ENCODE results near the gene VAPA. TPM values are rescaled to one million over a fixed set of nuclear protein-coding genes. Genes with fewer than 3 reads are reported as not detected.

Gene VAPA
- total RNA-seq, 1 experiment from 2014 or later, result 196 TPM

GRCh38 chr18:9946831-9947230 lies 33.0 kb downstream of the VAPA start:
- no peaks in the 10 kb centered on the region for H3K27me3 Mint-ChIP-seq (ENCODE audit: unreplicated experiment)
- no peak for DNase-seq
- H3K4me3 Mint-ChIP-seq (ENCODE audit: low read depth, unreplicated experiment), result no peak overlapping the region
- no peak overlapping the region for H3K27ac Mint-ChIP-seq (ENCODE audit: unreplicated experiment)
- H3K4me1 Mint-ChIP-seq (ENCODE audit: low read depth, unreplicated experiment), result peaks cover 25% of the 10 kb centered on the region
- intact Hi-C loops (cut with micrococcal nuclease; ENCODE audit: unreplicated experiment), result no loop called here
- TF ChIP-seq CTCF (IDR thresholded peaks at IDR 0.05; ENCODE audit: unreplicated experiment), result no peak
- peaks cover 47% of the 10 kb centered on the region for H3K36me3 Mint-ChIP-seq (ENCODE audit: insufficient read depth, unreplicated experiment)
- BruUV-seq (replicated peaks), result no TSS peak
- H3K9me3 Mint-ChIP-seq (ENCODE audit: low read depth, unreplicated experiment), result no peaks in the 10 kb centered on the region
- CTCF ChIA-PET, result no interaction called here

GRCh38 chr18:9947248-9947647 lies 33.4 kb downstream of the VAPA start:
- no peaks in the 10 kb centered on the region for H3K9me3 Mint-ChIP-seq (ENCODE audit: low read depth, unreplicated experiment)
- no peak overlapping the region for H3K4me3 Mint-ChIP-seq (ENCODE audit: low read depth, unreplicated experiment)
- no peak for TF ChIP-seq CTCF (IDR thresholded peaks at IDR 0.05; ENCODE audit: unreplicated experiment)
- intact Hi-C loops (cut with micrococcal nuclease; ENCODE audit: unreplicated experiment), result no loop called here
- no peak overlapping the region for H3K27ac Mint-ChIP-seq (ENCODE audit: unreplicated experiment)
- no peaks in the 10 kb centered on the region for H3K27me3 Mint-ChIP-seq (ENCODE audit: unreplicated experiment)
- no peak for DNase-seq
- peaks cover 23% of the 10 kb centered on the region for H3K4me1 Mint-ChIP-seq (ENCODE audit: low read depth, unreplicated experiment)
- CTCF ChIA-PET, result no interaction called here
- BruUV-seq (replicated peaks), result no TSS peak
- H3K36me3 Mint-ChIP-seq (ENCODE audit: insufficient read depth, unreplicated experiment), result peaks cover 51% of the 10 kb centered on the region

- BruUV-seq (replicated peaks), result no TSS peak
- TF ChIP-seq CTCF (IDR thresholded peaks at IDR 0.05; ENCODE audit: unreplicated experiment), result no peak
- Mint-ChIP-seq H3K4me1 (ENCODE audit: low read depth, unreplicated experiment) (peaks cover 16% of the 10 kb centered on the region), H3K9me3 (ENCODE audit: low read depth, unreplicated experiment) (no peaks in the 10 kb centered on the region), H3K36me3 (ENCODE audit: insufficient read depth, unreplicated experiment) (peaks cover 63% of the 10 kb centered on the region), H3K27ac (ENCODE audit: unreplicated experiment) (no peak overlapping the region), H3K27me3 (ENCODE audit: unreplicated experiment) (no peaks in the 10 kb centered on the region), H3K4me3 (ENCODE audit: low read depth, unreplicated experiment) (no peak overlapping the region)
- intact Hi-C loops (cut with micrococcal nuclease; ENCODE audit: unreplicated experiment), result no loop called here
- DNase-seq, result no peak
- CTCF ChIA-PET, result no interaction called here
These were observed 35.5 kb downstream of the VAPA start for GRCh38 chr18:9949315-9949714.

GRCh38 chr18:9949861-9950260 lies 36.0 kb downstream of the VAPA start:
- DNase-seq, result no peak
- CTCF ChIA-PET, result interaction anchor here (1.5 kb wide), 1 partner anchor 51 kb away, joined by 7 read pairs; no protein-coding TSS in a partner anchor
- H3K9me3 Mint-ChIP-seq (ENCODE audit: low read depth, unreplicated experiment), result no peaks in the 10 kb centered on the region
- peaks cover 16% of the 10 kb centered on the region for H3K4me1 Mint-ChIP-seq (ENCODE audit: low read depth, unreplicated experiment)
- no peak for TF ChIP-seq CTCF (IDR thresholded peaks at IDR 0.05; ENCODE audit: unreplicated experiment)
- H3K36me3 Mint-ChIP-seq (ENCODE audit: insufficient read depth, unreplicated experiment), result peaks cover 63% of the 10 kb centered on the region
- peak overlapping the region; percentile 70 for H3K27ac Mint-ChIP-seq (ENCODE audit: unreplicated experiment)
- intact Hi-C loops (cut with micrococcal nuclease; ENCODE audit: unreplicated experiment), result loop anchor here (5.0 to 10.0 kb wide), 2 partner anchors 123 to 155 kb away; no protein-coding TSS in a partner anchor
- no TSS peak for BruUV-seq (replicated peaks)
- no peak overlapping the region for H3K4me3 Mint-ChIP-seq (ENCODE audit: low read depth, unreplicated experiment)
- H3K27me3 Mint-ChIP-seq (ENCODE audit: unreplicated experiment), result no peaks in the 10 kb centered on the region

All from Calu3 (cell line).